Lower leg skin (tissue), 3 donors: Measurements from ENCODE around the gene DTL.

Experiments used
- POLR2A ChIP-seq, 2 donors: fragments of 450-650 bp; IDR thresholded peaks; one replicate each; pipeline ENCODE4 v1.6.1; 2016 to 2017; ENCODE audit warnings: antibody characterized with exemption in 2 of 2, mild to moderate bottlenecking in 1 of 2, moderate library complexity in 1 of 2
- TF ChIP-seq, protein P1 (sequence below), 3 donors: fragments of 450-650 bp; IDR thresholded peaks; one replicate each; pipeline ENCODE4 v1.5.1; 2016; ENCODE audit warnings: antibody characterized with exemption in 3 of 3, mild to moderate bottlenecking in 3 of 3, moderate library complexity in 2 of 3

DNA sequence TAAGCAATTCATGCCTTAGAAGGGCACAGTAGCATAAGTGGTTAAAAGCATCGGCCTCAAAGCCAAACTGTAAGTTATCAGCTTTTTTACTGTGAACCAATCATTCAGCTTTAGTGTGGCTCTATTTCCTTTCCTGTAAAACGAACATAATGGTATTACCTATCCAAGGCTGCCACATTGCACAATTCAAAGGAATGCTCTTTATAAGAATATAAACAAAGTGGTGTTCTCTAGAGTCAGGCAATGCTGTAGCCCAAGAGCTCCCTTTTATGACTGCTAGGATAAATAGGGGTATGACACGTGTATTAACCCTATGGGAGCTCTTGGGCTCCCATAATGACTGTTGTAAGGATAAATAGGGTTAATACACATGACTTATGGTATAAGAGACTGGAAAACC, 25.5 kb upstream of the DTL start:
- TF ChIP-seq, protein P1, sequence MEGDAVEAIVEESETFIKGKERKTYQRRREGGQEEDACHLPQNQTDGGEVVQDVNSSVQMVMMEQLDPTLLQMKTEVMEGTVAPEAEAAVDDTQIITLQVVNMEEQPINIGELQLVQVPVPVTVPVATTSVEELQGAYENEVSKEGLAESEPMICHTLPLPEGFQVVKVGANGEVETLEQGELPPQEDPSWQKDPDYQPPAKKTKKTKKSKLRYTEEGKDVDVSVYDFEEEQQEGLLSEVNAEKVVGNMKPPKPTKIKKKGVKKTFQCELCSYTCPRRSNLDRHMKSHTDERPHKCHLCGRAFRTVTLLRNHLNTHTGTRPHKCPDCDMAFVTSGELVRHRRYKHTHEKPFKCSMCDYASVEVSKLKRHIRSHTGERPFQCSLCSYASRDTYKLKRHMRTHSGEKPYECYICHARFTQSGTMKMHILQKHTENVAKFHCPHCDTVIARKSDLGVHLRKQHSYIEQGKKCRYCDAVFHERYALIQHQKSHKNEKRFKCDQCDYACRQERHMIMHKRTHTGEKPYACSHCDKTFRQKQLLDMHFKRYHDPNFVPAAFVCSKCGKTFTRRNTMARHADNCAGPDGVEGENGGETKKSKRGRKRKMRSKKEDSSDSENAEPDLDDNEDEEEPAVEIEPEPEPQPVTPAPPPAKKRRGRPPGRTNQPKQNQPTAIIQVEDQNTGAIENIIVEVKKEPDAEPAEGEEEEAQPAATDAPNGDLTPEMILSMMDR (IDR thresholded peaks at IDR 0.05): no peak
- TF ChIP-seq POLR2A (IDR thresholded peaks at IDR 0.05): no peak
